Peyer's patch (tissue), 4 donors: Measurements from ENCODE around the gene ZNF697.

Experiments used
- POLR2A ChIP-seq, 2 donors: fragments of 450-650 bp; IDR thresholded peaks; one replicate each; pipeline ENCODE4 v1.5.1; 2017; ENCODE audit warnings: antibody characterized with exemption in 2 of 2, mild to moderate bottlenecking in 2 of 2, moderate library complexity in 2 of 2
- TF ChIP-seq, protein P1 (sequence below), 6 experiments: fragments of 450-650 bp in 4 of 6; fragments of 200-600 bp in 2 of 6; sonication (generic) in 1 of 6; IDR thresholded peaks; one replicate each; pipeline ENCODE4 v1.5.1; 2017 to 2019; ENCODE audit warnings: antibody characterized with exemption in 6 of 6, mild to moderate bottlenecking in 3 of 6, moderate library complexity in 1 of 6

DNA sequence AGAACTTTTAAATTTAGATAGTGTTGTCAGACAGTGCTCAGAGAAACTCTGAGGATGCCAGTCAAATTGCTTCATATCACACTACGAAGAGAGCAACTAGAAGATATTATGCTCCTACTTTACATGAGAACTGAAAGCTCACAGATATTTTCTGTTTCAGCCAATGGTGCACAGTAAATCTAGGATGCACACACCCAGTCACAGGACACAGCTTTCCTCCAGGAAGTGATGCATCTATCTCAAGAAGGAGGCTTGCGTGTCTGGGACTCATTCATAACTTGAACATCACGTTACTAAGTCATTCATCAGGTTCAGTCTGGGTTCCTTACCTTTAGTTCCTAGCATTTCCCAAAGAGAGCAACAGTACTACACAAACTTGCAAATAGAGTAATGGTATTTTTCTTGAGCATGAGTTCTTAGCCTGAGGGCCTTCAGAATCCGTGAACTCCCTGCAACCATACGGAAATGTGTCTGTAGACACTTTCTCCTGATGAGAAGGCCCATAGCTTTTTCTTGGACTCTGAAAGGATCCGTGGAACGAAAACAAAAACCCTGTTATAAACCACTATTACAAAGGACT, 12.2 kb downstream of the ZNF697 start:
- TF ChIP-seq, protein P1, sequence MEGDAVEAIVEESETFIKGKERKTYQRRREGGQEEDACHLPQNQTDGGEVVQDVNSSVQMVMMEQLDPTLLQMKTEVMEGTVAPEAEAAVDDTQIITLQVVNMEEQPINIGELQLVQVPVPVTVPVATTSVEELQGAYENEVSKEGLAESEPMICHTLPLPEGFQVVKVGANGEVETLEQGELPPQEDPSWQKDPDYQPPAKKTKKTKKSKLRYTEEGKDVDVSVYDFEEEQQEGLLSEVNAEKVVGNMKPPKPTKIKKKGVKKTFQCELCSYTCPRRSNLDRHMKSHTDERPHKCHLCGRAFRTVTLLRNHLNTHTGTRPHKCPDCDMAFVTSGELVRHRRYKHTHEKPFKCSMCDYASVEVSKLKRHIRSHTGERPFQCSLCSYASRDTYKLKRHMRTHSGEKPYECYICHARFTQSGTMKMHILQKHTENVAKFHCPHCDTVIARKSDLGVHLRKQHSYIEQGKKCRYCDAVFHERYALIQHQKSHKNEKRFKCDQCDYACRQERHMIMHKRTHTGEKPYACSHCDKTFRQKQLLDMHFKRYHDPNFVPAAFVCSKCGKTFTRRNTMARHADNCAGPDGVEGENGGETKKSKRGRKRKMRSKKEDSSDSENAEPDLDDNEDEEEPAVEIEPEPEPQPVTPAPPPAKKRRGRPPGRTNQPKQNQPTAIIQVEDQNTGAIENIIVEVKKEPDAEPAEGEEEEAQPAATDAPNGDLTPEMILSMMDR (IDR thresholded peaks at IDR 0.05): no peak
- no peak for TF ChIP-seq POLR2A (IDR thresholded peaks at IDR 0.05)
